Loucy (cell line): Measurements from ENCODE around the gene SULT4A1.

Experiments
- EZH2phosphoT487 ChIP-seq: fragments of 200-600 bp; IDR thresholded peaks from 2 replicates; pipeline ENCODE4 v1.6.1; 2018; ENCODE audit warnings: antibody characterized with exemption, mild to moderate bottlenecking, moderate library complexity, borderline replicate concordance
- TF ChIP-seq, protein P1 (sequence below): fragments of 200-600 bp; sonication (generic); conservative IDR thresholded peaks from 2 replicates; pipeline ENCODE4 v1.5.1; 2014; ENCODE audit warnings: mild to moderate bottlenecking, antibody characterized with exemption, low read length

DNA sequence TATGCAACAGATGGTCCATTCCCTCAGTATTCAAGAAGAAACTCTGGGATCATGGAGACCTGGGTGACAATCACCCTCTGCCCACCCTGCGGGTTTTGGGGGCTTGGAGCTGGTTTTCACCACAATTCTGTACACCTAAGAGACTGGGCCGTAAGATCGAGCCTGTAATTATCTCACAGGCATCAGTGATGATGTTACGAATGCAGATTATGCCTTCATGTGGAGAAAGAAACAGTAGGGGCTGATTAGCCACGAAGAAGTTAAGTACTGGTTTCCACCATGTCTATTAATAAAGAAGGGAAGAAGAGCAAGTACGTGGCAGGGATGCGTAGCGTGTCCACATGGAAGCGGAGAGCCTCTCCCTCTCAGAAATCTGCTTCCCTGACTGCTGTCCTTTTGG lies 44.9 kb downstream of the SULT4A1 start:
- TF ChIP-seq EZH2phosphoT487, result no peak
- TF ChIP-seq, protein P1, sequence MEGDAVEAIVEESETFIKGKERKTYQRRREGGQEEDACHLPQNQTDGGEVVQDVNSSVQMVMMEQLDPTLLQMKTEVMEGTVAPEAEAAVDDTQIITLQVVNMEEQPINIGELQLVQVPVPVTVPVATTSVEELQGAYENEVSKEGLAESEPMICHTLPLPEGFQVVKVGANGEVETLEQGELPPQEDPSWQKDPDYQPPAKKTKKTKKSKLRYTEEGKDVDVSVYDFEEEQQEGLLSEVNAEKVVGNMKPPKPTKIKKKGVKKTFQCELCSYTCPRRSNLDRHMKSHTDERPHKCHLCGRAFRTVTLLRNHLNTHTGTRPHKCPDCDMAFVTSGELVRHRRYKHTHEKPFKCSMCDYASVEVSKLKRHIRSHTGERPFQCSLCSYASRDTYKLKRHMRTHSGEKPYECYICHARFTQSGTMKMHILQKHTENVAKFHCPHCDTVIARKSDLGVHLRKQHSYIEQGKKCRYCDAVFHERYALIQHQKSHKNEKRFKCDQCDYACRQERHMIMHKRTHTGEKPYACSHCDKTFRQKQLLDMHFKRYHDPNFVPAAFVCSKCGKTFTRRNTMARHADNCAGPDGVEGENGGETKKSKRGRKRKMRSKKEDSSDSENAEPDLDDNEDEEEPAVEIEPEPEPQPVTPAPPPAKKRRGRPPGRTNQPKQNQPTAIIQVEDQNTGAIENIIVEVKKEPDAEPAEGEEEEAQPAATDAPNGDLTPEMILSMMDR, result no peak
